Stimulated activated CD8-positive, alpha-beta memory T cell treated with anti-CD3 and anti-CD28 coated beads, Interleukin-7, amount 100 ng/mL, for 24 hours (primary cell): ENCODE data around the gene DPYSL5.

Experiments used
- DNase-seq: peaks from one replicate; pipeline ENCODE4 v3.0.0-alpha.2; 2020; ENCODE audit warnings: low read depth

DPYSL5 gene

DNA sequence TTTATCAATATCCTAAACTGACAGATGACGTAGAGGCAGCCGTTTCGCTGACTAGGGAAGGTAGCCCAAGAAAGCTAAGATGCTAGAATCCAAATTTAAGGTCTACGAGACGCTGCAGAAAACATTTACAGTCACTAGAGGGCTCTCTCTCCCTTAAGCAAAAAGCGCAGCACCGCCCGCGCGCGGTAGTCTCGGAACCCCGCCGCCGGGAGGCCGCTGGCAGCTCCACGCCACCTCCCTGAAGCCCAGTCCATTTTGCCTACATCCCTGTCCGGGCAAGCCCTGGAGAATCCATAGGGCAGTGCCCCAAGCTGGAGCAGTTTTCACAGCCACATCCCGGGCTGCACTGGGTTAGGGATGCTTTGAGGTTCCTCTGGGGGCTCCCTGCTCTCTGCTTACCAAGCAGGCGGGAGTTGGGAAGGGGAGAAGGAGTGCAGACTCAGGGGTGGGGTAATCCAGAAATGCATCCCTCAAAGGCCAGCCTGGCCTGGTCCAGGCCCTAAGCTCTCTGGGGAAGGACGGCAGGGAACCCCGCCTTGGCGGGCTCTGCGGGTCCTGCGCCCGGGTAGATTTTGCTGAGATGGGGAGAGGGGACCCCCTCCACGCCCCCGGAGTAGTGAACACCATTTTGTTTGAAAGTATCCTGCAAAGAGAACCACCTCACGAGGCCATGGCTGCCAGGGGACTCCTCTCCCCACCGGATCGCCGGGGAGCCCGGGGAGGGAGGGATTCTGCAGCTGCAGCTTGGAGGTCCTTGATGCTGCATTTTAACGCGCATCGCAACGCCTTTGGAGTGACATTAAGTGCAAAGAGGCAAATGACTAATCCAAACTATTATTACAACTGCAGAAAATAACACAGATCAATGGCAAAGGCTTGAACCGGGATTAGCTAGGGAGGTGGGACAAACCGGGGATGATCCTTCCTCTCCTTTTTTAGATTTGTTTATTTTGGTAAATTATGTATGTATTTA, 1.3 kb upstream of the DPYSL5 start:
- peak; percentile 30 for DNase-seq

DNA sequence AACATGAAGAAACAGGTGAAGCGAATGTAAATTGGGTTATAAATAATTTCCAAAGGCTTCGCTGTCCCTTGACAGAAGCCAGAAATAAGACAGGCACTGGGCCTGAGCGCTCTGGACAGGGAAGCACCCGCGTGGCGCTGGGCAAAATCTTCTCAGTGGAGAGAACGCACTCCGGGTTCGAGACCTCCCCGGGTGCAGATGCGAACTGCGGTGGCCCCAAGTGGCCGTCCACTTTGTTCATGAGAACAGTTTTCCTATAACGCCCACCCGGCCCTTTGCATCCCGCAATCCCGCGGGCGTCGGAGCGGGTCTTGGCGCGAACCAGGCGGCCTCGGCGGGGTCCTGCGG, 651 bp upstream of the DPYSL5 start:
- no peak for DNase-seq

DNA sequence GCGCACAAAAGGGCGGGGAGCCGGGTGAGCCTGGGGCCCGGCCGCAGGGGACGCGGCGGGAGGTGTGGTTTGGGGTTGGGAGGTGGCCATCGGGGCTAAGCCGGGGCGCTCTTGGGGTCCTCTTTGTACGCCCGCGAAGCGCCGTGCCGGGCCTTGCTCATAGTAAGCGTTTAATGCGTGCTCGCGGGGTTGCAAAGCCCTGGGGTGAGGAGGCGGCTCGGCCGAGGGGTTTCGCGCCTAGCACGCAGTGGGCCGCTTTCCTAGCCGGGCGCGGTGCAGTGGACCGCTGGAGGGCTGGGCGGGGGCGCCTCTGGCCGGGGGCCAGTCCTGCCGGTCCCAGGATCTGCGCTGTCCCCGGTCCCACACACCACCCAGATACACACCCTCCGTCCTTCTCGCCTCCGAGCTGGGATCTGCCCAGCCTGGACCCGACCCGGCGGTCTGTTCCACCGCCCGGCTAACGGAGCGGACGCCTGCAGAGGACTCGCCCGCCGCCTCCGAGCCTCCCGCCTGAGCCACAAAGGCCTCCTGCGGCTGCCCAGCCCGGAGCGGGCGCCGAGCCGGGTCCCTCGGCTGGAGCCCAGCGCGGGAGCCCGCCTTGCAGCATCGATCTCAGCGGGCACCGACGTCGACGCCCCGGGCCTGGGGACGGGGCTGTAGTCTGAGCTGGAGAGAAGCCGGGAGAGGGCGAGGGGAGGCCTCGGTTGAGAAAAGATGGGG, 564 bp downstream of the DPYSL5 start:
- DNase-seq = no peak

DNA sequence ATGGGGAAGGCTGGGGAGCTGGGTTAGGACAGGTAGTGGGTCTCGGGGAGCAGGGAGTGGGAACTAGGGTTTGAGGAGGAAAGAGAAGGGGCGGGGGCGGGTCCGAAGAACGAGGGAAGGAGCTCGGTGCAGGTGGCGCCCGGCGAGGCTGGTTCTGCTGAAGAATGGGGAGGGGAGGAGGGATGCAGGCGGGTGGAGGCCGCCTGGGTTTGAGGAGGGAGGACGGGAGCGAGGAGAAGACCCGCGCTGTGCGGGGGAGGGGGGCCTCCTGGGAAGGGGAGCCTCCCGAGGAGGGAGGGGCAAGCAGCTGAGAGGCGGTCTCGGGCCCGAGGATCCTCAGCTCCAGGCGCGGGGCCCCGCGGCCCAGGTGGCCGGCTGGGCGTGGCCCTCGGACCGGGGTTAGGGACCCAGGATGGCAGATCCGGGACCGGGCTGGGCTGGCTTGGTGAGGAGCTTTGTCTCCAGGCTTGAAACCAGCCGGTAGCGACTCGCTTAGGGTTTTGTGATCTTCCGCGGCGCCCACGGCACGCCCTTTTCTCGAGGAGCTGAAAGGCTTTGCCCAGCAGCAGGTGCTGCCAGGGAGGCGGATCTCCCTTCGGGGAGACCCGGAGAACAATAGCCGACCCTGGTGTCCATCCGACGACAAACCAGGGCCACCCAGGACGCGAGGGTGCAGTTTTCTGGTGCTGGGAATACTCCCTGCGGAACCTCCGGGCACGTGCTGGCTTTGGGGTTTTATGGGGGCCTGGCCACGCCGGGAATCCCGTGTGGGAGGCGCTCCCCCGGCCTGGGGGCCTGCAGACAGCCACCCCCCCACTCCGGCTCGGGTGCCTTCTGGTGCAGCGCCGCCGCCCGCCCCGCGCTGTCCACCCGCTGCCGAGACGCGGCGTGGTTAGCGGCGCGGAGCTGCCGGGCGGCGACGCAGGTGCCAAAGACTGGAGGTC, 1.4 kb downstream of the DPYSL5 start:
- DNase-seq = no peak

DNA sequence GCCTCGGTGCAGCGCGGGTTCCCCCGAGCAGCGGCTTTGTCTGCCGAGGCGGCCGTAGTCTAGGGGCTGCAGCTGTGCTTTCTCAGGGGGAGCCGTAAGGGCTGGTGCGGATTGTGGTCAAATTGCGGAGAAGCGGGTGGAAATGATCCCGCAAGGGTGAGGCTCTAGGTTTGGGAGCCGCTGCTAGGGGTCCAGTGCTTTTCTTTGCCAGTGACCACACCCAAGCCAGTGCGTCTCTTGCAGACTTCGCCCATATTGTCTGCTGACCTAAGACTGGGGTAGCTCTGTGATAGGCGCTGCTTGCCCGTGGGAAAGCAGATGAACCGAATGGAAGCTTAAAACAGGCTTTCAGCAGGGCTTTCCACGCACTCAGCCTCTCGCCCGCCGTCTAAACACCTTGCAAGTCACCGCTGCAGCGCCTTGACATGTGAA, 2.1 kb downstream of the DPYSL5 start:
- no peak for DNase-seq

DNA sequence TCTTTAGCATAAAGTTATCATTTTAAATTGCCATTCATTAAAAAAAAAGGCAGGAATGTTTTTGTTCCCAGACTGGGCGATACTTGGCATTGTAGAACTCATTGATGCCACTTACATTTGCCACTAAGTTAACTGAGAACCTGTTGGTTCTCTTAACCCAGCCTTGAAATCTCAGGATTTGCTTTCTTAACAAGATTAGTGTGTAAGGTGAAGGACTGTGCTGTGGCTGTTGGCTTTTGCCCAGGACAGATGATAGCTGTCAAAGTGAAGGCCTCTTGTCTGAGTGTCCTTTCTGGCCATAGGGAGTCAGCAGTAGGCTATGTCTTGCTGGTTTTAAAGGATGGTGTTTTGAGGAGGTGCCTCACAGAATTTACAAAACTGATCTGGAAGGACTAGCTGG, 2.6 kb downstream of the DPYSL5 start:
- DNase-seq = no peak

DNA sequence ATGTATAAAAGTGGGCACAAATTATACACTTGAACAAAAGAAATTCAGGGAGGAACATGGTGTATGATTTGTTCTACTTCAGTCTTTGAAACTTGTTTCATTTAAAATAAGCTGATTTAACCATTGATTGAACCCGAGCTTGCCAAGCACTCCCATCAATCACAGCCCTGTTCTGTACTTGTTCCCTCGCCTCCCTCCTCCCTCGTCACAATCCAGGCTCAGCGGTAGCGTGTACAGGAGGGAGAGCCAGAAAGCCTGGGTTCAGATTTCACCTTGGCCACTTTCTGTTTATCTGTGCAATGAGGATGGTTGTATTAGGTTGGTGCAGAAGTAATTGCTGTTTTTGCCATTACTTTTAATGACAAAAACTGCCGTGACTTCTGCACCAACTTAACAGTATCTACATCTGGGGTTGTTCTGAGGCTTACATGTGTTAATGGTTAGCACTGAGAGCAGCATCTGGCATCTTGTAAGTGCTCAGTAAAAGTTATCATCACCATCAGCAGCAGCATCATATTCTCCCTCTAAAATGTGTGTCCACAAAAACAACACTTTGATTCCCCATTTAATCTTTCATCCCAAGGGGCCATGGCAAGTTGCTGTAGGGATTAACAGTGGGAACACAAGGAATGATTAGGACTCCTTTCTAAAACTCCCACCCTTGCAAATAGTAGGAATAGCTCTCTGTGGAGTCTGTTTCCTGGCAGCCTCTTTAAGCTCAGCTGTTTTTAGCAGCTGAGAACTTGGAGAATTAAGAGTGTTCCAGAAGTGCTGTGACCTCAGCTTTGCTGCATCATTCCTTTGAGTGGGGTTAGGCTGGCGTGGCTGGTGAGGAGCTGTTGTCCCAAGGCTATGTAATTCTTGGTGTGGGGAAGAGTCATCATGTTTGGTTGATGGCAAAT, 4.7 kb downstream of the DPYSL5 start:
- no peak for DNase-seq

DNA sequence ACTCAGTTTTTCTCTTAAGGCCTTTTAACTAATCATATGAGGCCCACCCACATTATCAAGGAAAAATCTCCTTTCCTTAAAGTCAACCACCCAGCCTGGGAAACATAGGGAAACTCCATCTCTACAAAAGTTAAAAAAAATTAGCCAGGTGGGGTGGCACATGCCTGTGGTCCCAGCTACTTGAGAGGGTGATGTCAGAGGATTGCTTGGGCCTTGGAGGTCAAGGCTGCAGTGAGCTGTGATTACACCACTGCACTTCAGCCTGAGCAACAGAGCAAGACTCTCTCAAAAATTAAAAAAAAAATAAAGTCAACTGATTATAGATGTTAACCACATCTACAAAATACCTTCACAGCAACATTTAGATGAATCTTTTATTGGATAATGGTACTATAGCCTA, 5.8 kb downstream of the DPYSL5 start:
- no peak for DNase-seq

DNA sequence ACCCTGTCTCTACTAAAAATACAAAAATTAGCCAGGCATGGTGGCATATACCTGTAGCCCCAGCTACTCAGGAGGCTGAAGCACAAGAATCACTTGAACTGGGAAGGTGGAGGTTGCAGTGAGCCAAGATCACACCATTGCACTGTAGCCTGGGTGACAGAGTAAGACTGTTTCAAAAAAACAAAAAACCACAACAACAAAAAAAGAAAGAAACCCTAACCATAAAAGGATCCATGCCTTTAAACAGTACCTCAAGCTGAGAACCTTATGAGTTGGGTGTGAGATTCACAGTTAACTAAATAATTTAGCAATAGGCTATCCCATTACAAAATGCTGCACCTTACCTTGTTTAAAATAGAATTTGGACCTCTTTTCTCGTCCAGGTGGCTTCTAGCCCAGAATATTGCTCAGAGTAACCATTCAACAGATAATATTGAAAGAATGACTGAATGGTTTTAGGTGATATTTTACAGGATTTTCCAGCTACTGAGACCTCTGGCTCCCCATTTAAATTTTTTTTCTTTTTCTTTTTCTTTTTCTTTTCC, 6.4 kb downstream of the DPYSL5 start:
- no peak for DNase-seq

DNA sequence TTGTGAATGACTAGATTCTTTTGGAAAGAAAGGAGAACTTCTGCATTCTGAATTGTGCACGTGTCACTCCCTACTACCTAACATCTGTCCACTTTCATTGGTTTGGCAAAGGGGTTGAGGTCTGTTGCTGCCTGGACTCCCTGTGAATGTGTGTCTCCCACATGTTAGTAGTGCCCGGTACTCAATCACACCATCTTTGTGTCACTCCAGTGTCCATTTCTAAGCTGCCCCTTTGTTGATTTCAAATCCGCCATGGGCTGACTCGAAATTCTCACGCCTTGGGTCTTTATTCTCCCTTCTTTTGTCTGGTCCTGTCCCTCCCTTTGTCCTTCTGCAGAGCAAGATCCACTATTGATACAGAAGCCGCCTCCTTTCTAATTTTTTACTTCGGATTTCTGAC, 7.5 kb downstream of the DPYSL5 start:
- no peak for DNase-seq

DNA sequence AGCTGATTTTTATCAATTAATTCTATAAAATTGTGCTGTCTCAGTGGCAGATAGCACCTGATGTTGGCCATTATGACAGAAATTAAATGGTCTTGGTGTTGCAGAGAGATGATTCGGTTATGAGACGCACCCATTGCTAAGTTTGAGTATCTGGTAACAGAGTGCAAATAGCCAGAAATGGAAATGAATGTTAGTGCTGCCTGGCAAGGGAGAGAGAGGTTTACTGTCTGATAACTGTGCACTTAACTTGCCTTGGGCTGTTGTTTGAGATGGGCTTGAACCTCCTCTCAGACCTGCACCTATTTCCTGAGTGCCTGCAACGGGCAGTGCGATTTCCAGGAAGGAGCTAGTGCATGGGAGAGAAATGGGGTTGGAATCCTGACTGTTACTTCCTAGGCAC, 11.7 kb downstream of the DPYSL5 start:
- no peak for DNase-seq

DNA sequence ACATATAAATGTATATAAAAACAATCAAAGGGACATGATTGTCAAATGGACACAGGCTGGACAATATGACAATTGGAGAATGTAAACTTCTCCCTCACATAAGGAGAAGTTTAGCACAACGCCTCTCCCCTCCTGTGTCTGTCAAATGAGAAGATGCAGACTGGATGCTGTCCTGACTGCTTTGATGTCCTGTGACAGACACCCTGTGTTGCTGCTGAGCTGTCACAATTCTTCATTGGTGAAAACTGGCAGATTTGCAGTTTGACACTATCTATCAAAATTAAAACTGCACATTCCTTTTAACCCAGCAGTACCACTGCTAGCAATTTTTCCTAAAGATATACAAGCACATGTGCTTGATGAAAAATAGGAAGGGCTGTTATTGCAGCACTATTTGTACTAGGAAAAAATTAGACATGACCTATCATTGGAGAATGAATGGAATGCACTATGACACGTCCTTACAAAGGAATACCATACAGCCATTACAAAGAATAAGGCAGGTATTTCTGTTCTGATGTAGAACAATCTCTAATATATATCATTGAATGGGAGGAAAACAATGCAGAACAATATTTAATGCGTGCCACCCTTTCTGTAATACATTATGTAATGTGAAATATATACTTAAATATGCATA, 12.4 kb downstream of the DPYSL5 start:
- DNase-seq = no peak

DNA sequence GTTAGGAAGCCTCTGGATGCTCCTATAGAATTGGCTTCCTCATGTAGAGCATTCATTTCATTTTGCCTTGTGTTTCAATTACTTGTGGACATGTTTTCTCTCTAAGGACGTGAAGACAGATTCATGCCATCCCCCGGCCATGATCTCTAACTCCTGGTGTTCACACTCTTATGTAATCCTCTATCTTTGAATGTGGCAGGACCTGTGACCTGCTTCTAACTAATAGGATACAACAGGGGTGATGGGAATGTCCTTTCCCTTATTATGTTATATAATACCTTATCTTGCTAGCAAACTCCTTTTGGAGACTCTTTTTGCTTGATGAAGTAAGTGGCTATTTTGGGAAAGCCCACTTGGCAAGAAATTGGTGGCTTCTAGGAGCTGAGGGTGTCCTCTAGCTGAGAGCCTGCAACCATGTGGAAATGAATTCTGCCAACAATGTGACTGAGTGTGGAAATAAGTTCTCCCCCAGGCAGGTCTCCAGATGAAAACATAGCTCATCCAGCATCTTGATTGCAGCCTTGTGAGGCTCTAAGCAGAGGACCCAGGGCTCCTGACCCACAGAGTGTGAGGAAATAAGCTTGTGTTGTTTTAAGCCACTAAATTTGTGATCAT, 13.8 kb downstream of the DPYSL5 start:
- no peak for DNase-seq

DNA sequence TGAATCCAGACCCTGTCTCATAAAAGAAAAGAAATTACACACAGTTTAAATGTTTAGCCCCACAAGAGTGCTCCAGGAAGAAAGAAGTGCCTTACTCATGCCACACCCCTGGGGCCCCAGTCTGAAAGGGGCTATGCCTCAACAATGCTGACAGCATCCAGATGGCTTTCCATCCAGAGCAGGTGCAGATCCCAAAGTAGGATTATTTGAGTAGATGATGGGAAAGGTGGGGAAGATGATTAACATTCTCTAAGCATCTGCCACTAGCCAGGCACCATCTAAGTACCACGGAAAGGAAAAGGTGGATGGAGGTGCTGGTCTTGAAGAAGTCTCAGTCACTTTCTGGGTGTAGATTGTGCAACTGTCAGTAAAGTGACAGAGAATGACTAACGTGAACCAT, 16.3 kb downstream of the DPYSL5 start:
- DNase-seq = no peak

DNA sequence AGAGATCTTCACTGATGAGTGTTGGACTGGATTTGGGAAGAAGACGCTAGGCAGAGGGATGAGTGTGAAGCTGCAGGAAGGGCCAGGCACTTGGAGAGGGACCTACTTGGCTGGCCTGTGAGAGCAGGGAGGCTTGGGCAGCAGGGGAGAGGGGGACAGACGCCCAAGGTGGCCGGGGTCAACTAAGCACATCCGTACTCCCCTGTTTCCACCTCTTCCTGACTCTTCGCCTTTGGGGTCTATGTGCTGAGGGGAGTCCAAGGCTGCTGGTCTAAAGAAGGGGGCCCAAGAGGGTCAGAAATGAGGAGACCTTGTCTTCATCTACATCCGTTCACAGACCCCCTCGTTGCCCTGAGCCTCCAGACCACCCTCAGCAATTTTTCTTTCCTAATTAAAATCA, 16.7 kb downstream of the DPYSL5 start:
- no peak for DNase-seq

DNA sequence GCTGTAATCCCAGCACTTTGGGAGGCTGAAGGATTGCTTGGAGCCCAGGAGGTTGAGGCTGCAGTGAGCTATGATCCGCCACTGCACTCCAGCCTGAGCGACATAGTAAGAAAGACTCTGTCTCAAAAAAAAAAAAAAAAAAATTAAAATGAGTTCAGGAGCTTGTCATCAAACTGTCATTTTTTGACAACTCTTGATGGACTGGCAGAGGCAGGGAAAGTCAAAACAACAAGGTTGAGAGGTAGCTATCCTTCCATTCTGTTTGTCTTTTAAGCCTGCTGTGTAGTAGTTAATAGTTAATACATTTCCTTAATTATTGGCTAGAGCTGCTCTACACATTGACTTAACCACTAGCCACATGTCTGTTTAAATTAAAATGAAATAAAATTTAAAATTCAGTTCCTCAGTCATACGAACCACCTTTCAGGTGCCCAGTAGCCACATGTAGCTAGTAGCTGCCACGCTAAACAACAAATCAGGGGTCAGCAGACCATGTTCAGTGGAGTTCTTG, 22.7 kb downstream of the DPYSL5 start:
- DNase-seq = no peak

DNA sequence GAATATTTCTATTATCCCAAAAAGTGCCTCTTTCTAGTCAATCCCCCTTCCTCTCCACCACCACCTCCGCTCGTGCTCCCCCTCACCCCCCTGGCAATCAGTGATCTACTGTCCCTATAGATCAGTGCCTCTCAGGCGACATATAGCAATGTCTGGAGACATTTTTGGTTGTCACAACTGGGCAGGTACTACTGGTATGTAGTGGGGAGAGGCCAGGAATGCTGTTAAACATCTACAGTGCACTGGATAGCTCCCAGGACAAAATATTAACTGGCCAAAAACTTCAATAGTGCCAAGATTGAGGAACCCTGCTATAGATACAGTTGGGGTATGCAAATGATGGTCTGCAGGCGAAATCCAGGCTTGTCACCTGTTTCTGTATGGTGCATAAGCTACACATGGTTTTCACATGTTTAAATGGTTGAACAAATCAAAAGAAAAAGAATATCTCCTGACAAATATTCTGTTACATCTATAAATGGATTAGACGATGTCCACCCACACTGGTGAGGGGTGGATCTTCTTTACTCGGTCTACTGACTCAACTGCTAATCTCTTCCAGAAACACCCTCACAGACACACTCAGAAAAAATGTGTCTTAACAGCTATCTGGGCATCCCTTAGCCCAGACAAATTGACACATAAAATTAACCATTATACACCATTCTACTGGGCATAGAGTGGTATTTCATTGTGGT, 25.5 kb downstream of the DPYSL5 start:
- DNase-seq = no peak

DNA sequence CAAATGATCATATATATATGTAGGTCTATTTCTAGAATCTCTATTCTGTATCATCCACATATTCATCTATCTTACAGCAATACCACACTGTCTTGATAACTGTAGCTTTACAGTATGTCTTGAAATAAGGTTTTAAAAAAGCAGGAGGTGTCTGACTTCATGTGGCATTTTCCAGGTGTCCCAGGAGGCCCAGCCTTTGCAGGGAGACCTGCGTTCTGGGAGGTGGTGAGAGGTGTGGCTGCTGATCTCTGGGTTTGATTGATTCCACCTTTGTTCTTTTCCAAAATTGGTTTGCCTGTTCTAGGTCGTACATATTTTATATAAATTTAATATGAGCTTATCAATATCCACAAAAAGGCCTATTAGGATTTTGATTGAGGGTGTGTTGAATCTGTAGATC, 26.6 kb downstream of the DPYSL5 start:
- no peak for DNase-seq

DNA sequence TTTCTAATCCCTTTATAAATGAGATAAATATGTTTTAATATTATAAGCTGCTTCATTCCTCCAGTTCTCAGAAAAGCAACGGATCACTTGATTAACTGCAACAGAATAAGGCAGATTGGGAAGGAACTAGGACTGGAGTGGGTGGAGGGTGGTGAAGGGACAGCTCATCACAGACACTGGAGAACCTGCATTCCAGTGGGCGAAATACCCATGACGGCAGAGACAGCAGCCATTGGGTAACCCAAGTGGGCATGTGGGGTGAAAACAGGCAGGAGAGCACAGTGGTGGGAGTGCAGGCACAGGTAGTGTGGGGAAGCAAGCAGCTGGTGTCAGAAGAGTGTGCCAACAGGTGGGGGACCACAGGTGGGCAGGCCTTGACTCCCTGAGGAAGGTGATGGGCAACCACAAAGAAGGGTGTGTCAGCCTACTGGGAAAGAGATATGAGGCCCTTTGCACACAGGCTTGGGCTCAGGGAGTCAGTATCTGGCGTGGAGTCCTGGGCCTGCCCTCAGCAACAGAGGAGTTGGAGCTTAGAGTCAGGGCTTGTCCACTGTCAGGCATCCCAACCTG, 27.2 kb downstream of the DPYSL5 start:
- no peak for DNase-seq
